Muscle of back (tissue), 11 donors: ENCODE measurements around the gene HMGN4. TPM values are rescaled to one million over a fixed set of nuclear protein-coding genes. Genes with fewer than 3 reads are reported as not detected.
A peak's percentile ranks its signal among the peaks of the same experiment; 100 is the strongest.

Experiments used
- DNase-seq, 3 donors: peaks; one replicate each; pipeline versions ENCODE4 v3.0.0 to v3.0.0-alpha.2; 2013
- polyA plus RNA-seq, 10 donors: library from polyadenylated mRNA; unstranded; fragments of 120-200 nt; gene quantifications; one replicate each; pipeline ENCODE4 v1.2.1, GENCODE V29; 2013; ENCODE audit not compliant: insufficient read length in 10 of 10

Gene HMGN4
- polyA plus RNA-seq, 10 donors = 52.9 to 68.7 (median 58.6) TPM

DNA sequence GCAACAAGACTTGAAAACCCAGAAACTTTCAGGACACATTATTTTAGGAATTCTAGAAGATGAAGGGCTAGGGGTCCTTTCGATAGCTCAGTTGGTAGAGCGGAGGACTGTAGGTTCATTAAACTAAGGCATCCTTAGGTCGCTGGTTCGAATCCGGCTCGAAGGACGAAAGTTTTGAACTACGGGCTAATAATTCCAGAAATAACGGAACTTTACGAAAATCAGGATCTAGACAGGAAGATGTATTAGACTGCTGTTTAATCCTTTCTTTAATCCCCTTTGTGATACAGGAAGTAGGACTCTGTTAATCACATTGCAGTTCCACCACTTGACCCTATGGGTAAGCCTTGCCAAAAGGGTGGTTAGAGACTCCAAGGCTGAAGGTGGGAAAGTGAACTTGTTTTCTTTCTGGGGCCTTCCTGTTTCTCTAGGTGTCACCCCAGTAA lies 37.4 kb downstream of the HMGN4 start:
- no peak for DNase-seq

DNA sequence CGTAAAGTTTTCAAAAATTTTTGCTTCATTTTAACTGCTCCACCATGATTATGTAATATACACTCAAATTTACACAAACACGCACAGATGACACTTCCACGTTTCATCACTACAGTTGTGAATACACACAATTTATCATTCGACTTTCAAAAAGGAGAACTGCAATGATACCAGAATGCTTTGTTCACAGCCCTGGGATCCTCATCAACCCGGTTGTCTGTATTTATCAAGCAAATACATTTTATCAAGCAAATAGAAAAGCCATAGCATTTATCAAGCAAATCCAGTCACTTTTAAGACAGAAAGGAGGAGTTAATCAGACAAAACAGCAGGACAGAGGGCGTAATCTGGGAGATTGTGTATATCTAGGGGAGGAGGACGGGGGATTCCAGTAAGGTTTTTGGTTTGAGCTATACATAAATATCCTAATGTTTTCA lies 38.3 kb downstream of the HMGN4 start:
- DNase-seq = no peak

DNA sequence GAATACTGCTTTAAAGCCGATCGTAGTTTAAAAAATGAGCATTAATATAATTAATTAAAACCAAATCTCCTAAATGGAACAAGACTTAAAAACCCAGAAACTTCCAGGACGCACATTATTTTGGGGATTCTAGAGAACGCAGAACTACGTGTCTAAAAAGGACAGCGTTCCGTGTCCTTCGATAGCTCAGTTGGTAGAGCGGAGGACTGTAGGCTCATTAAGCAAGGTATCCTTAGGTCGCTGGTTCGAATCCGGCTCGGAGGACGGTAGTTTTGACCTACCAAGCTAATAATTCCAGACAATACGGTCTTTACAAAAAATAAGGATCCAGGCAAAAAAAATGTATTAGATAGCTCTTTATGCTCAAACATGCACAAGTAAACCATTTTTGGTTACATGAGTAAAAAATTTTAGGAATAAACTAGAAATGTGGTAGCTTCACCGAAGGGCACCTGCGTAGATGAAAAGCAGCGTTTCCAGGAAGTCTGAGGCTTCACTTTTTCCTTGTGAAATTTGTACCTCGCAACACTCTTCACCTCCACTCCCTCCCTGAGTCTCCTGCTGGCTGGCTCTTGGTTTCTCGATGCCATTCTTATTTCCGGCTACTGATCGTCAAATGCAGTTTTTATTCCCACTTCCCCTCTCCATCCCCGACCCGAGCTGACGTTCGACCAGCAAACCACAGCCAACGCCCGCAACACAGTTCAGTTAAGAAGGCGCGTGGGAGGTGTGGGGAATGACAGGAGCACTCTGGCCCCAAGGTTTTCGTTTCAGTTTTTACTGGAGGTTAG lies 39.0 kb downstream of the HMGN4 start:
- peak in 2 of 3 donors; percentile 59 to 66 for DNase-seq

DNA sequence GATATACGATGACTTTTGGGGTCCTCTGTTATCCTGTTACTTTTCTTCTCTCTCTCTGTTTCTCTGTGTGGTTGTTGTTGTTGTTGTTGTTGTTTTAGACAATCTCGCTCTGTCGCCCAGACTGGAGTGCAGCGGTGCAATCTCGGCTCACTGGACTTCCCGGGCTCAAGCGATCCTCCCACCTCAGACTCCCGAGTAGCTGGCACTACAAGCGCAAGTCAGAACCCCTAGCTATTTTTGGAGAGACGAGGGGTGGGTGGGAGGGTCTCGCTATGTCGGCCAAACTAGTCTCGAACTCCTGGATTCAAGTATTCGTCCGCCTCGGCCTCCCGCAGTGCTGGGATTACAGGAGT lies 39.5 kb downstream of the HMGN4 start:
- DNase-seq = no peak

DNA sequence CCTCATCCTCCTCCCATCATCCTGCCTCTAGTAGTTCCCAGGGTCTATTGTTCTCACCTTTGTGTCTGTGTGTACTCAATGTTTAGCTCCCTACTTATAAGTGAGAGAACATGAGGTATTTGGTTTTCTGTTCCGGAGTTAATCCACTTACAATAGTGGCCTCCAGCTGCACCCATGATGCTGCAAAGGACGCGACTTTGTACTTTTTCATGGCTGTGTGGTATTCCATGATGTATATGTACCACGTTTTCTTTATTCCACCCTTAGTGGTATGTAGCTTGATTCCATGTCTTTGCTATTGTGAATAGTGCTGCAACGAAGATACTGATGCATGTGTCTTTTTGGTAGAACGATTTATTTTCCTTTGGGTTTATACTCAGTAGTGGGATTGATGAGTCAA lies 40.1 kb downstream of the HMGN4 start:
- DNase-seq = no peak

DNA sequence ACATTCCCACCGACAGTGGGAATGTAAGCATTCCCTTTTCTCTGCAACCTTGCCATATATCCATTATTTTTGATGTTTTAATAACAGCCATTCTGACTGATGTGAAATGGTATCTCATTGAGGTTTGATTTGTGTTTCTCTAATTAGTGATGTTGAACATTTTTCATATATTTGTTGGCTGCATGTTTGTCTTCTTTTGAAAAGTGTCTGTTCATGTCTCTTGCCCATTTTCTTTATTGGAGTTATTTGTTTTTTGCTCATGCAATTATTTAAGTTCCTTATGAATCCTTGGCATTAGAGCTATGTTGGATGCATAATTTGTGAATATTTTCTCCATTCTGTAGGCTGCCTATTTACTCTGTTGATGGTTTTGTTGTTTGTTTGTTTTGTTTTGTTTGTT lies 40.6 kb downstream of the HMGN4 start:
- no peak for DNase-seq

DNA sequence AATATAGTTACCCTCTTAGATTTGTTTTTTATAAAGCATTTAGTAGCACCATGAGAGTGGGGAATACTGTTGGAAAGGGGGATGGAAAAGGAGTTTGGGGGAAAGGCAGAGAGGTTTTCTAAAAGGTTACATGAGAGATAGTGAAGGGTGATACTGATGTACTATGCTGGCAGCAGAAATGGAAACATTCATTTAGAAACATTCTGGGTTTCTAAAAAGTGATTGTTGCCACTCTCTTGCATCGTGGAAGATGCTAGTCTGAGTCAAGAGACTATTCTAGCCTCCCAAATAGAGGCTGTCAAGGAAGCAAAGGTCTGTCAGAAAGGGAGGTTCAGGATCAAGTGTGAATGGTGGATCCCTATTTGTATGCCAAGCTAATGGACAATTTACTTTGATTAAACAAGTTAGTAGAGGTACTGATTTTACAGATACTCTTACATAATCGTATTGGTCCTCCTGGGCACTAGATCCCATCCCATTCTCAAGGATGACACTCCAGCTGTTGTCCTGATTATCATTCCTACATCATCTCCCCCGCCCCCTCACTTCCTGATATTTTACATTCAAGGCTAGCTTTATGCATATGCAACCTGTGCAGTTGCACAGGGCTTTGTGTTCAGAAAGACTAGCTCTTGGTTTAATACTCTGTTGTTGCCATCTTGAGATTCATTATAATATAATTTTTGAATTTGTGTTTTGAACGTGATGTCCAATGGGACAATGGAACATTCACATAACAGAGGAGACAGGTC lies 43.2 kb downstream of the HMGN4 start:
- DNase-seq = no peak

DNA sequence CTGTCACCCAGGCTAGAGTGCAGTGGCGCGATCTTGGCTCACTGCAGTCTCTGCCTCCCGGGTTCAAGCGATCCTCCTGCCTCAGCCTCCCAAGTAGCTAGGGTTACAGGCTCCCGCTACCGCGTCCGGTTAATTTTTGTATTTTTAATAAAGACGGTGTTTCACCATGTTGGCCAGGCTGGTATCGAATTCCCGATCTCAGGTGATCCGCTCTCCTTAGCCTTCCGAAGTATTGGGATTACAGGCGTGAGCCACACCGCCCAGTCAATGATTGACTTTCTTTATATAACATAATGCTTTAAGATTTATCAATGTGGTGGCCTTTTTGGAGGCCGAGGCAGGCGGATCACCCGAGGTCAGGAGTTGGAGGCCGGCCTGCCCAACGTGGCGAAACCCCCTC lies 50.8 kb downstream of the HMGN4 start:
- DNase-seq = no peak

DNA sequence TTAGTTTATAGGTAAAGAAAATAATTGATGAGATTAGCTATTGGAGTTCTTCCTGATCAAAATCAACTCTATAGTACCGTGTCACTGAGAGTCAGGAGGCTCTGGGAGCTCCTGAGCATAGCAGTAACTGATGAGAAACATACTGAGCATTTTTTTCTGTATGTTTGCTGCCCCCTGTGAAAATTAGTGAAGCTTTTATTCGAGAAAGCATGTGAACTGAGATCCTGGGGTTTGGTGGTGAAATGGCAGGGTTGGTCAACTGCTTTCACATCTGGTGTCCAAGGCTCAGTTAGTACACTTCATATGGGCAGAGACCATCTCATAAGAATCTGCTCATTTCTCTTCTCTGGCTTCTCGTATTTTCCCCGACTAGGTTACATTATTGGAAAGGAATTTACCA lies 54.5 kb downstream of the HMGN4 start:
- DNase-seq = no peak

DNA sequence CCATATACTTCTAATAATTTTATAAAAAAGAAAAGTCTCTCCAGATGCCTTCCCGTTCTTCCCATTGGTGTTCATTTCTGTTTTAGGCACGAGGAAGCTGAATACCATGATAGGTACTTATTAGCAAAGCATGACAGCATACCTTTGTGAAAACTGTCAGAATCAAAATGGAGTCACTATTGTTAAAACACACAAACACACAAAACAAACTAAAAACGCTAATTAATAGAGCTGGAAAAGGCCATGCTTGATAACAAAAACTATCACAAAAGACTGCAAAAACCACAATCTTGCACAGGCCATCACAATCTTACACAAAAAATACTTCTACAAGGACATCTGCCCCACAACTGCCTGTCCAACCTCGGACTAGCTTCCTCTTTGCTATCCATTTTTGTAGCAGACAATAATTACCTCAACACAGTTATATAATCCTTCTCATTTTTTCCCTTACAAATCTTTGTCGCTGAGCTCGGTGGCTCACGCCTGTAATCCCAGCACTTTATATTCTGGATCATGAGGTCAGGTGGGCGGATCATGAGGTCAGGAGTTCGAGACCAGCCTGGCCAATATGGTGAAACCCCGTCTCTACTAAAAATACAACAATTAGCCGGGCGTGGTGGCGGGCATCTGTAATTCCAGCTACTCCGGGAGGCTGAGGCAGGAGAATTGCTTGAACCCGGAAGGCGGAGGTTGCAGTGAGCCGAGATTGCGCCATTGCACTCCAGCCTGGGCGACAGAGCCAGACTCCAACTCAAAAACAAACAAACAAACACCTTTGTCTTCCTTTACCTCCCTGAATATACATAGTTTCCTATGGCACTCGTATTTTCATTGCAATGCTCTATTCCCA lies 55.3 kb downstream of the HMGN4 start:
- DNase-seq = no peak

DNA sequence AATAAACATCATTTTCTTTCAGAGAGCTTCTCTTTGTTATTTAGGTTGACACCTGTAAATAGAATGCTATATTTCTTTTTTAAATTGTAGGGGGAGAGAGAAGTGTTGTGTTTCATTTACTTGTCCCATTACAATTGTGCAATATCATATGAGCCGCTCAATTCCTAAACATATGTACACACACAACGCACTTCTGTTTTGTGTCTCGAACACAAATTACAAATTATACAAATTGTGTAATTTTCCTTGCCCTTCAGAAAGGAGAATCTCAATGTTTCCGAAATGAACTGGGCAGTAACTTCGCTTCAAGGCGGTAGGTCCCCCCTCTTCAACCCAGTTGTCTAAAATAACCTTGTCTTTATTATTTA lies 55.9 kb downstream of the HMGN4 start:
- no peak for DNase-seq

DNA sequence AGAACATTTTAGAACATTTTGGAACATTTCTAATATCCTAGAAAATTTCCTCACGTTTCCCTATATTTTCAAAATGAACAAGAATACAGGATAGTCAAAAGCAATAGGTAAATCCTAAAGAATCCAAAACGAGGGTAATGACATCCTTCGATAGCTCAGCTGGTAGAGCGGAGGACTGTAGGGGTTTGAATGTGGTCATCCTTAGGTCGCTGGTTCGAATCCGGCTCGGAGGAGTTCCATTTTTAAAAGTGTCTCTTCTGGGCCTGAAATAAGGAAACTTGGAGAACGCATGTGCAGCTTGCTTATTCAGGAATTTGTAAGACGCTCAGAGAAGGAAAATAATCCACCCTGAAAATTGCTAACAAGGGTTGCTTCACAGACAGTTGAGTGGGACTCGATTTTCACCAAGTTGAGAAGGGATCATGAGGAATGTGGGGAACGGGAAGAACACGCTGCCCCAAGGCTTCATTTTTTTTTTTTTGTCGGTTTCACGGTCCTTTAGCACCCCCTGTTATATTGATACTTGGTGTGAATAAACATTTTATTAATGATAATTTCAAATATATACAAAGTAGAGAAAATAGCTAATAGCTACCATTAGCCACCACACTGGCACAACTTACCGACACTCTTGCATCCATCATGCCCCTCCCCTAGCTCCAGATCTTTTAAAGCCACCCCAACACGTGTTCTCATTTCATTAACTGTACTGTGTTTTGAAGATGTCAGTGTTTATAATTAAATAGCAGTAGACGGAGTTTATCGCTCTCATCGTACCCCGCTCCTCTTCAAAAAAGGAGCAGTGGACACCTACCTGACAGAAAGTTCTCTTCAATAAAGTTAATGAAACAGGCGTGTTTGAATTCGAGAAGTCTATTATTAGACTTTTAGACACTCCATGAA lies 56.8 kb downstream of the HMGN4 start:
- DNase-seq = peak in 2 of 3 donors; percentile 44 to 45

DNA sequence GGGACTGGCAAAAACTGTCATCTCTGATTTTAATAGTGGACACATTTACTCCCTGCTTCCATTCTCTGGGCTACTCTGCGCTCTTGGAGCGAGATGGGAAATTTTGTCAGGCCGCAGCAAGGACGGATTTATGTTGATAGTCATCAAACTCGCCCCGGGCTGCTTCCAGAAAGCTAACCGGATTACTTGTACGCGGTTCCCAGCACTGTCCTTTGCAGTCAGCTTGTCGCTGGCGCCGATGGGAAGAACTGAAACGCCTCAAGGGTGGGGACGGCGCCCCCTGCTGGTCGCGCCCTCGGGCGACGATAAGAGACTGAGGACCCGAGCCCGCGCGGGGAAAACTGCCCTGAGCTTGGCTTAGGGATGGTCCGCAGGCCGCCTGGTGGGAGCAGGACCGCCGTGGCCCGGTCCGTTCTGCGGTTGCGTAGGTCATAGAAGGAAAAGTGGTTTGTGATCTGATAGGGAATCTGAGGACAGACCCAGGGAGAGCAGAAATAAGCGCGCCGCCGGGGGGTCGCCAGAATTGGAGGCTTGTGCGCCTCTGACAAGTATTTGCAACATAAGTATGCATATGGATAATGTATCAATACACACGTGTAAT lies 57.6 kb downstream of the HMGN4 start:
- DNase-seq = peak; percentile 89 to 96 (median 96)

Other genes starting within 250 kb of the HMGN4 start
- 10 to 100 TPM; 13.5 to 20.2 (median 18.0) TPM for gene BTN3A2, start 173.2 kb upstream of the HMGN4 start, polyA plus RNA-seq
- 10 to 100 TPM in 1 of 10 donors, 1 to 10 TPM in 9; 3.5 to 10.2 (median 6.8) TPM for gene BTN2A2, start 155.3 kb upstream of the HMGN4 start, polyA plus RNA-seq
- gene BTN3A1, start 136.1 kb upstream of the HMGN4 start, polyA plus RNA-seq = 10 to 100 TPM; 18.2 to 37.0 (median 22.1) TPM
- 10 to 100 TPM; 10.9 to 20.0 (median 13.6) TPM for gene BTN3A3, start 97.9 kb upstream of the HMGN4 start, polyA plus RNA-seq
- gene BTN2A1, start 80.4 kb upstream of the HMGN4 start, polyA plus RNA-seq = 10 to 100 TPM; 20.6 to 31.2 (median 25.7) TPM
- gene BTN1A1, start 38.1 kb upstream of the HMGN4 start, polyA plus RNA-seq = under 1 TPM in 8 of 10 donors, not detected in 2; 0.09 to 0.27 (median 0.11) TPM
- gene ABT1, start 58.6 kb downstream of the HMGN4 start, polyA plus RNA-seq = 10 to 100 TPM in 6 of 10 donors, 1 to 10 TPM in 4; 9.2 to 12.2 (median 10.3) TPM
- gene ZNF322, start 121.4 kb downstream of the HMGN4 start, polyA plus RNA-seq = 10 to 100 TPM; 16.3 to 23.4 (median 19.2) TPM